GM19463 (cell line): Measurements from ENCODE around the gene SIRT4.

ENCODE experiments used
- ATAC-seq: cut with Tn5 transposase; IDR thresholded peaks from one replicate; pipeline ENCODE4 v1.9.1; 2021; ENCODE audit warnings: mild to moderate bottlenecking, moderate library complexity; ENCODE audit not compliant: unreplicated experiment

Gene SIRT4

GRCh38 chr12:120278137-120279069, 23.7 kb upstream of the SIRT4 start:
- ATAC-seq, result no peak

GRCh38 chr12:120283318-120283717, 18.8 kb upstream of the SIRT4 start:
- no peak for ATAC-seq

- ATAC-seq, result no peak
Observed at GRCh38 chr12:120284381-120284780, 17.7 kb upstream of the SIRT4 start.

- ATAC-seq, result no peak
Observed at GRCh38 chr12:120286768-120287490, 15.2 kb upstream of the SIRT4 start.

GRCh38 chr12:120287491-120287890, 14.6 kb upstream of the SIRT4 start:
- ATAC-seq, result no peak

- no peak for ATAC-seq
Observed at GRCh38 chr12:120290609-120291305, 11.4 kb upstream of the SIRT4 start.

GRCh38 chr12:120292411-120292660, 9.8 kb upstream of the SIRT4 start:
- ATAC-seq, result peak; percentile 3

GRCh38 chr12:120292661-120293531, 9.2 kb upstream of the SIRT4 start, which contains the start of gene RNU4-1:
TSS of gene RNU4-1 (minus strand) at chr12:120293237.
- peak; percentile 55 for ATAC-seq

GRCh38 chr12:120314220-120314619, 12.1 kb downstream of the SIRT4 start:
- no peak for ATAC-seq

- no peak for ATAC-seq
Observed at GRCh38 chr12:120316798-120317223, 14.7 kb downstream of the SIRT4 start.

GRCh38 chr12:120317224-120318105, 15.3 kb downstream of the SIRT4 start:
- peak; percentile 99 for ATAC-seq

GRCh38 chr12:120321382-120322202, 19.5 kb downstream of the SIRT4 start:
- no peak for ATAC-seq

GRCh38 chr12:120323772-120324171, 21.7 kb downstream of the SIRT4 start:
- ATAC-seq, result no peak

- ATAC-seq, result no peak
Observed at GRCh38 chr12:120324841-120325417, 22.8 kb downstream of the SIRT4 start.

- ATAC-seq, result no peak
Observed at GRCh38 chr12:120327593-120327992, 25.5 kb downstream of the SIRT4 start, which contains the start of gene PLA2G1B. TSS of gene PLA2G1B (minus strand) at chr12:120327779. CDS start at chr12:120327753, 26 bp downstream.

- ATAC-seq, result no peak
Observed at GRCh38 chr12:120328228-120328627, 26.1 kb downstream of the SIRT4 start.

GRCh38 chr12:120331390-120331789, 29.3 kb downstream of the SIRT4 start:
- ATAC-seq, result no peak

- ATAC-seq, result no peak
Observed at GRCh38 chr12:120332041-120332440, 29.9 kb downstream of the SIRT4 start.
